Measurements from ENCODE around the gene NUDCD3.

DNA sequence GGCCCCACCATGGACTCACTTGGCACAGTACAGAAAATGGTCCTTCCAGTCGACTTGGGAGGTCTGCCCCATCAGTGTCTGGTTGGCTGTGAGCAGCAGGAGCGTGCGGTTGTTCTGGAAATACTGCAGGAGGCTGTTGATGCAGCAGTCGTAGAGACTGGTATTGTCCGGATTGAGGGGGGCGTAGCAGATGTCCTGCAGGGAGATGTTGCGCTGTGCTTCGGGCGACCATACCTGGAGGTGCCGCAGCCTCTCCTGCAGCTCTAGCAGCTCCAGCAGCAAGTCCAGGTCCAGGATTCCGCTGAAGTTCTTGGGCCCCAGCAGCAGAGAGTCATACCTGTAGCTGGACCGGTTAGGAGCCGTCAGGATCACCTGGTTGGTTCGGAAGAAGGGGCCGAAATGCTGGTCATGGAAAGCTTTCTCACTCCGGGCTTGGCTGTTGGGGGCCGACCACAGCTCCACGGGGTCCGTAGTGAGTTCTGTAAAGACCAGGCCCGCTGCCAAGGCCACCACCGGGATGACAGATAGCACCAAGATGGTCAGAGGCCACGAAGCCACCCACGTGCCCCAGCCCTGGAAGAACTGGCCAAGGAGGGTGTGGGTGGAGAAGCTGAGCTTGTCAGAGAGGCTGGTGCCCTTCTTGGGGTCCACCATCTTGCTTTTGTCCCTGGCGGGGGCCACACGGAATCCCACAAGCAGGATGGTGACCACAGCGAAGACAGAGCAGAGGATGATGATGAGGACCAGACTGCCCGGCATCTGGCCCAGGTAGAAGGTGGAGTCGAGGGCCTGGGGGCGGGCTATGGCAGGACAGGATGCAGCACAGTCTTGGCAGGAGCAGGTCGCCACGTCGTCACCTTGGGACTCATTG, 48.6 kb upstream of the NUDCD3 start:
- TF ChIP-seq, protein P1, sequence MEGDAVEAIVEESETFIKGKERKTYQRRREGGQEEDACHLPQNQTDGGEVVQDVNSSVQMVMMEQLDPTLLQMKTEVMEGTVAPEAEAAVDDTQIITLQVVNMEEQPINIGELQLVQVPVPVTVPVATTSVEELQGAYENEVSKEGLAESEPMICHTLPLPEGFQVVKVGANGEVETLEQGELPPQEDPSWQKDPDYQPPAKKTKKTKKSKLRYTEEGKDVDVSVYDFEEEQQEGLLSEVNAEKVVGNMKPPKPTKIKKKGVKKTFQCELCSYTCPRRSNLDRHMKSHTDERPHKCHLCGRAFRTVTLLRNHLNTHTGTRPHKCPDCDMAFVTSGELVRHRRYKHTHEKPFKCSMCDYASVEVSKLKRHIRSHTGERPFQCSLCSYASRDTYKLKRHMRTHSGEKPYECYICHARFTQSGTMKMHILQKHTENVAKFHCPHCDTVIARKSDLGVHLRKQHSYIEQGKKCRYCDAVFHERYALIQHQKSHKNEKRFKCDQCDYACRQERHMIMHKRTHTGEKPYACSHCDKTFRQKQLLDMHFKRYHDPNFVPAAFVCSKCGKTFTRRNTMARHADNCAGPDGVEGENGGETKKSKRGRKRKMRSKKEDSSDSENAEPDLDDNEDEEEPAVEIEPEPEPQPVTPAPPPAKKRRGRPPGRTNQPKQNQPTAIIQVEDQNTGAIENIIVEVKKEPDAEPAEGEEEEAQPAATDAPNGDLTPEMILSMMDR (IDR thresholded peaks at IDR 0.05 in 2 of 3, conservative IDR thresholded peaks at IDR 0.05 in 1 of 3; ENCODE audit: borderline replicate concordance in 1 of 3, insufficient read depth in 1 of 3, low read depth in 2 of 3, low read length in 2 of 3), result no peak
- TF ChIP-seq SP1 (IDR thresholded peaks at IDR 0.05; ENCODE audit: low read depth), result no peak
- no peak for TF ChIP-seq EGR1 (IDR thresholded peaks at IDR 0.05; ENCODE audit: low read depth)
- TF ChIP-seq POLR2A (IDR thresholded peaks at IDR 0.05; ENCODE audit: borderline replicate concordance, extremely low read depth, insufficient read depth, insufficient read length), result no peak
- TF ChIP-seq SRF (IDR thresholded peaks at IDR 0.05; ENCODE audit: low read depth), result no peak
- no peak for TF ChIP-seq CBX3 (IDR thresholded peaks at IDR 0.05; ENCODE audit: low read depth)
- TF ChIP-seq ZNF274 (IDR thresholded peaks at IDR 0.05; ENCODE audit: low read depth, low read length), result no peak
- TF ChIP-seq TCF7L2 (IDR thresholded peaks at IDR 0.05; ENCODE audit: borderline replicate concordance, extremely low read depth, insufficient read depth, insufficient read length), result no peak
- TF ChIP-seq JUND (IDR thresholded peaks at IDR 0.05), result no peak
